Neural progenitor cell (in vitro differentiated cells): ENCODE data around the gene OSBPL8.

Experiments used
- EZH2 ChIP-seq: fragments of 200-600 bp; sonication (generic); IDR thresholded peaks from 2 replicates; pipeline ENCODE4 v1.6.1; 2017; ENCODE audit warnings: antibody characterized with exemption, mild to moderate bottlenecking, moderate library complexity
- TF ChIP-seq, protein P1 (sequence below): fragments of 200-600 bp; sonication (generic); IDR thresholded peaks from 2 replicates; pipeline ENCODE4 v1.5.1; 2017; ENCODE audit warnings: antibody characterized with exemption, mild to moderate bottlenecking

DNA sequence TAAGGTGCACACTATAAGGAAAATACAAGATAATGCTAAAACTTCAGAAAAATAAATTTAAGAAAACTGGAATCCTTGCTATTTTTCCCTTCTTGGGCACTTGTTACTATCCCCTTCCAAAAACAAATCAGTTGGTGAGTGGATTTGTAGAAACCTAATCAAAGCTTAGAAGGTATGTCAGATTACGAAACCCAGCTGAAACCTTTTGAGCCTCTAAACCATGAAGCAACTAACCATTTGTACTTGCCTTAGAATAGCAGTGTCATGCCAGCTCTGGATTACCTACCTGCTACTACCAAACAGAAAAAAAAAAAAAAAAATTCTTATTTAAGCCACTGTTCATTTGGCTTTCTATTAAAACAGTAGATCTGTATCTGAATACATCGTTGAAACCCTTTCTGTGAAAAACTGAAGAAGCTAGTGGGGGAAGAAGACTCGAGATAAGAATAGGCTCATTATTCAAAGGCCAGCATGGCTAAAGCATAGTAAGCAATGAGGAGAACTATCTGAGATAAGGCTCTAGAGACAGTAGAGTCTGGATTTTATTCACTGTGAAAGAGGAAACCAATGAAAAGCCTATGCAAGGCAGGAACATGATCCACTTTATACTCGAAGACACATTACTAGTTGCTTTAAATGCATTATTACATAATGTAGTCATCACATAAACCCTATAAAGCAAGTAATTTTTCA is 30.2 kb downstream of the OSBPL8 start:
- TF ChIP-seq, protein P1, sequence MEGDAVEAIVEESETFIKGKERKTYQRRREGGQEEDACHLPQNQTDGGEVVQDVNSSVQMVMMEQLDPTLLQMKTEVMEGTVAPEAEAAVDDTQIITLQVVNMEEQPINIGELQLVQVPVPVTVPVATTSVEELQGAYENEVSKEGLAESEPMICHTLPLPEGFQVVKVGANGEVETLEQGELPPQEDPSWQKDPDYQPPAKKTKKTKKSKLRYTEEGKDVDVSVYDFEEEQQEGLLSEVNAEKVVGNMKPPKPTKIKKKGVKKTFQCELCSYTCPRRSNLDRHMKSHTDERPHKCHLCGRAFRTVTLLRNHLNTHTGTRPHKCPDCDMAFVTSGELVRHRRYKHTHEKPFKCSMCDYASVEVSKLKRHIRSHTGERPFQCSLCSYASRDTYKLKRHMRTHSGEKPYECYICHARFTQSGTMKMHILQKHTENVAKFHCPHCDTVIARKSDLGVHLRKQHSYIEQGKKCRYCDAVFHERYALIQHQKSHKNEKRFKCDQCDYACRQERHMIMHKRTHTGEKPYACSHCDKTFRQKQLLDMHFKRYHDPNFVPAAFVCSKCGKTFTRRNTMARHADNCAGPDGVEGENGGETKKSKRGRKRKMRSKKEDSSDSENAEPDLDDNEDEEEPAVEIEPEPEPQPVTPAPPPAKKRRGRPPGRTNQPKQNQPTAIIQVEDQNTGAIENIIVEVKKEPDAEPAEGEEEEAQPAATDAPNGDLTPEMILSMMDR: no peak
- TF ChIP-seq EZH2: no peak
